Caco-2 (cell line): ENCODE data around the gene ARHGEF18. TPM values are rescaled to one million over a fixed set of nuclear protein-coding genes. Genes with fewer than 3 reads are reported as not detected.

Source experiments
- BruUV-seq: library from RNA; stranded (reverse); fragments of 400-500 nt; replicated peaks from 2 replicates; lab custom pipeline; 2021; lab: Mats Ljungman, UMichigan
- CTCF ChIA-PET: fragments of 300-600 bp; sonication (Branson Sonifier 250); formaldehyde crosslinking; loops from one replicate; lab custom pipeline; 2022; ENCODE audit warnings: antibody characterized with exemption; lab: Charles Lee
- POLR2A ChIA-PET: fragments of 300-600 bp; sonication (Branson Sonifier 250); formaldehyde crosslinking; loops from one replicate; lab custom pipeline; 2022; ENCODE audit warnings: antibody characterized with exemption; lab: Charles Lee
- DNase-seq, 2 experiments: peaks; one replicate each; pipeline versions ENCODE4 v3.0.0 to v3.0.0-alpha.2; 2020 to 2022
- H3K27me3 ChIP-seq: replicated peaks from 2 replicates; pipeline ENCODE4 v1.6.0; 2011; ENCODE audit warnings: low read length; ENCODE audit not compliant: control insufficient read depth, insufficient read depth
- H3K36me3 ChIP-seq: 2 replicates; pipeline ENCODE4 v1.5.1; 2011; ENCODE audit warnings: low read length; ENCODE audit not compliant: control insufficient read depth, insufficient read depth
- H3K4me1 ChIP-seq: fragments of 250-450 bp; sonication (Bioruptor Pico); 2 replicates; pipeline ENCODE4 v1.5.1; 2020; ENCODE audit warnings: mild to moderate bottlenecking
- H3K4me3 ChIP-seq: 2 replicates; pipeline ENCODE4 v1.5.1; 2011; ENCODE audit warnings: low read depth, mild to moderate bottlenecking, control low read depth, low read length
- H3K9me3 ChIP-seq: fragments of 250-450 bp; sonication (Bioruptor Pico); 2 replicates; pipeline ENCODE4 v1.5.1; 2020; ENCODE audit warnings: mild to moderate bottlenecking, moderate library complexity
- H3K27ac Mint-ChIP-seq: one replicate; pipeline ENCODE4 v1.8.0; 2022; ENCODE audit warnings: mixed read lengths; ENCODE audit not compliant: unreplicated experiment
- H3K27me3 Mint-ChIP-seq: one replicate; pipeline ENCODE4 v1.8.0; 2022; ENCODE audit warnings: mixed read lengths; ENCODE audit not compliant: insufficient read depth, unreplicated experiment
- H3K36me3 Mint-ChIP-seq: one replicate; pipeline ENCODE4 v1.8.0; 2022; ENCODE audit warnings: mild to moderate bottlenecking, mixed read lengths; ENCODE audit not compliant: insufficient read depth, unreplicated experiment
- H3K4me1 Mint-ChIP-seq: one replicate; pipeline ENCODE4 v1.8.0; 2022; ENCODE audit warnings: low read depth, mixed read lengths; ENCODE audit not compliant: unreplicated experiment
- H3K4me3 Mint-ChIP-seq: one replicate; pipeline ENCODE4 v1.8.0; 2022; ENCODE audit warnings: mild to moderate bottlenecking, moderate library complexity, mixed read lengths; ENCODE audit not compliant: unreplicated experiment
- H3K9me3 Mint-ChIP-seq: one replicate; pipeline ENCODE4 v1.8.0; 2022; ENCODE audit warnings: mixed read lengths; ENCODE audit not compliant: unreplicated experiment
- CTCF ChIP-seq, 2 experiments: fragments of 200-600 bp in 1 of 2; IDR thresholded peaks; 1 replicate in 1 of 2; 2 replicates in 1 of 2; pipeline versions ENCODE4 v1.5.1 to v1.8.0; 2011 to 2022; ENCODE audit warnings: antibody characterized with exemption in 1 of 2, control low read depth in 1 of 2, inconsistent platforms in 1 of 2, low read depth in 1 of 2, low read length in 1 of 2, mild to moderate bottlenecking in 1 of 2, moderate library complexity in 1 of 2; ENCODE audit not compliant: insufficient read depth in 1 of 2, severe bottlenecking in 1 of 2, unreplicated experiment in 1 of 2
- intact Hi-C: fragments of 100-400 bp; cut with micrococcal nuclease; formaldehyde crosslinking; loops from one replicate; pipeline ENCODE4 v1.10.0; 2022; ENCODE audit not compliant: unreplicated experiment
- total RNA-seq: library from RNA; stranded (reverse); gene quantifications from 2 replicates; pipeline ENCODE4 v1.2.3, GENCODE V29; 2022

Gene ARHGEF18
- total RNA-seq, 1 experiment from 2014 or later, result 53.1 TPM

DNA sequence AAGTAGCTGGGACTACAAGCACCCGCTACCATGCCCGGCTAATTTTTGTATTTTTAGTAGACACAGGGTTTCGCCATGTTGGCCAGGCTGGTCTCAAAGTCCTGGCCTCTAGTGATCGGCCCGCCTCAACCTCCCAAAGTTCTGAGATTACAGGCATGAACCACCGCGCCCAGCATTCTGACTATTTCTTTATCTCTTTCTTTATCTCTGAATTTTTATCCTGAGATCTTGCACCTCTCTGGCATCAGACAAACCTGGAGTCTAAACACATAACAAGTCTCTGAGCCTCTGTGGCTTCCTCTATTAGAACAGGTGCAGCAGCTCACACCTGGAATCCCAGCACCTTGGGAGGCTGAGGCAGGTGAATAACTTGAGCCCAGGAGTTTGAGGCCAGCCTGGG lies 28.5 kb downstream of the ARHGEF18 start:
- Mint-ChIP-seq H3K9me3 (no peaks in the 10 kb centered on the region), H3K27me3 (no peaks in the 10 kb centered on the region), H3K36me3 (peaks cover 6% of the 10 kb centered on the region), H3K4me1 (peaks cover 35% of the 10 kb centered on the region), H3K27ac (peak overlapping the region; percentile 98), H3K4me3 (no peak overlapping the region)
- Histone ChIP-seq H3K9me3 (no peaks in the 10 kb centered on the region), H3K27me3 (no peaks in the 10 kb centered on the region), H3K4me3 (no peak overlapping the region), H3K4me1 (peaks cover 44% of the 10 kb centered on the region), H3K36me3 (no peaks in the 10 kb centered on the region)
- intact Hi-C loops, result no loop called here
- POLR2A ChIA-PET, result no interaction called here
- no peak for DNase-seq
- no TSS peak for BruUV-seq
- CTCF ChIA-PET, result interaction anchor here (0.5 to 1.8 kb wide), 5 partner anchors 20 to 275 kb away, joined by 3 to 18 read pairs (median 5); no protein-coding TSS in a partner anchor
- no peak for TF ChIP-seq CTCF (IDR thresholded peaks at IDR 0.05; ENCODE audit: insufficient read depth in 1 of 2, low read depth in 1 of 2, low read length in 1 of 2, severe bottlenecking in 1 of 2, unreplicated experiment in 1 of 2)

DNA sequence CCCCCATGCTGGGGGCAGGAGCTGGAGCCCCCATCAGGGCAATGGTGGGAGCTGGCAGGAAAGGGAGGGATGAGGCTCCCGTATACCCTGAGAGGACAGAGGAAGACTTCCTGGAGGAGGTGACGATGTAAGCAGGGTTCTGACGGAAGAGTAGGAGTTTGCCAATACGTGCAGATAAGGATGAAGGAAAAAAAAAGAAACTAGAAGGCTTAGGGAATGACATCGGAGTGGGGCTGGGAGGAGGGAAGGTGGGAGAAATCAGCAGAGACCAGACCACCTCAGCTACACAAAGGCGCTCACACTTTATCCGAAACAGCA lies 32.3 kb downstream of the ARHGEF18 start:
- no peak overlapping the region for H3K4me3 Mint-ChIP-seq
- peaks cover 21% of the 10 kb centered on the region for H3K4me1 Mint-ChIP-seq
- DNase-seq, result no peak
- Histone ChIP-seq H3K27me3 (no peaks in the 10 kb centered on the region), H3K4me3 (no peak overlapping the region), H3K9me3 (no peaks in the 10 kb centered on the region), H3K36me3 (no peaks in the 10 kb centered on the region), H3K4me1 (peaks cover 26% of the 10 kb centered on the region)
- no peak for TF ChIP-seq CTCF (IDR thresholded peaks at IDR 0.05; ENCODE audit: insufficient read depth in 1 of 2, low read depth in 1 of 2, low read length in 1 of 2, severe bottlenecking in 1 of 2, unreplicated experiment in 1 of 2)
- H3K27me3 Mint-ChIP-seq, result no peaks in the 10 kb centered on the region
- ChIA-PET CTCF (interaction anchor here (1.7 kb wide), 1 partner anchor 26 kb away, joined by 14 read pairs; no protein-coding TSS in a partner anchor), POLR2A (no interaction called here)
- H3K27ac Mint-ChIP-seq, result peak overlapping the region; percentile 54
- no TSS peak for BruUV-seq
- peaks cover 6% of the 10 kb centered on the region for H3K36me3 Mint-ChIP-seq
- intact Hi-C loops, result no loop called here
- H3K9me3 Mint-ChIP-seq, result no peaks in the 10 kb centered on the region

- H3K4me1 ChIP-seq, result peaks cover 20% of the 10 kb centered on the region
- intact Hi-C loops, result no loop called here
- ChIA-PET POLR2A (no interaction called here), CTCF (interaction anchor here (0.8 to 1.0 kb wide), 2 partner anchors 28 kb away, joined by 5 read pairs; no protein-coding TSS in a partner anchor)
- H3K36me3 ChIP-seq, result no peaks in the 10 kb centered on the region
- peaks cover 6% of the 10 kb centered on the region for H3K36me3 Mint-ChIP-seq
- H3K9me3 ChIP-seq, result no peaks in the 10 kb centered on the region
- no TSS peak for BruUV-seq
- no peak overlapping the region for H3K4me3 ChIP-seq
- H3K27ac Mint-ChIP-seq, result no peak overlapping the region
- DNase-seq, result no peak
- H3K4me3 Mint-ChIP-seq, result no peak overlapping the region
- H3K4me1 Mint-ChIP-seq, result peaks cover 12% of the 10 kb centered on the region
- TF ChIP-seq CTCF (IDR thresholded peaks at IDR 0.05; ENCODE audit: insufficient read depth in 1 of 2, low read depth in 1 of 2, low read length in 1 of 2, severe bottlenecking in 1 of 2, unreplicated experiment in 1 of 2), result peak in 1 of 2 experiments; percentile 25
- no peaks in the 10 kb centered on the region for H3K27me3 ChIP-seq
- no peaks in the 10 kb centered on the region for H3K9me3 Mint-ChIP-seq
- no peaks in the 10 kb centered on the region for H3K27me3 Mint-ChIP-seq
Observed at GRCh38 chr19:7382694-7383093, 34.0 kb downstream of the ARHGEF18 start.
